Activated gamma-delta T cell treated with anti-CD3 and anti-CD28 coated beads, Interleukin-2, amount 50 U/mL, for 16 hours (primary cell): Measurements from ENCODE around the gene METTL23.
"Not testable (repeated sequence)": the region's sequence is repeated elsewhere in the genome, so short reads cannot be mapped to it uniquely, and the experiment has no call there.

Experiments used
- DNase-seq: peaks from one replicate; pipeline ENCODE4 v3.0.0-alpha.2; 2020; ENCODE audit warnings: low read depth

Gene METTL23

GRCh38 chr17:76695059-76695831, 31.4 kb upstream of the METTL23 start:
- DNase-seq = no peak

GRCh38 chr17:76696763-76697701, 29.6 kb upstream of the METTL23 start:
- DNase-seq = no peak

- DNase-seq = no peak
Observed at GRCh38 chr17:76697702-76698465, 28.8 kb upstream of the METTL23 start.

GRCh38 chr17:76698466-76698977, 28.1 kb upstream of the METTL23 start:
- DNase-seq = not testable (repeated sequence)

- DNase-seq = no peak
Observed at GRCh38 chr17:76700270-76700616, 26.4 kb upstream of the METTL23 start.

GRCh38 chr17:76700617-76701470, 25.8 kb upstream of the METTL23 start:
- DNase-seq = no peak

GRCh38 chr17:76701471-76701967, 25.1 kb upstream of the METTL23 start:
- DNase-seq = no peak

- DNase-seq = no peak
Observed at GRCh38 chr17:76702076-76702475, 24.6 kb upstream of the METTL23 start.

GRCh38 chr17:76702941-76703637, 23.6 kb upstream of the METTL23 start:
- no peak for DNase-seq

GRCh38 chr17:76704805-76705204, 21.8 kb upstream of the METTL23 start:
- DNase-seq = no peak

GRCh38 chr17:76706817-76707216, 19.8 kb upstream of the METTL23 start:
- no peak for DNase-seq

GRCh38 chr17:76707985-76708807, 18.4 kb upstream of the METTL23 start:
- DNase-seq = no peak

- DNase-seq = no peak
Observed at GRCh38 chr17:76709077-76709950, 17.3 kb upstream of the METTL23 start.

- DNase-seq = not testable (repeated sequence)
Observed at GRCh38 chr17:76709951-76710862, 16.4 kb upstream of the METTL23 start.

GRCh38 chr17:76710863-76711611, 15.6 kb upstream of the METTL23 start, which contains the start of gene MXRA7:
Gene MXRA7, minus strand, starts transcription at chr17:76710965. Its CDS starts 19 bp downstream, at chr17:76710946.
- peak; percentile 50 for DNase-seq

GRCh38 chr17:76712321-76712720, 14.3 kb upstream of the METTL23 start:
- DNase-seq = not testable (repeated sequence)
